T-helper 17 cell (primary cell): ENCODE measurements around the gene ANKRD63. TPM values are rescaled to one million over a fixed set of nuclear protein-coding genes. Genes with fewer than 3 reads are reported as not detected.

Experiments
- ATAC-seq: fragments of 150-1000 bp; cut with Tn5 transposase; 2 replicates; pipeline ENCODE4 v1.10.0; 2021; ENCODE audit warnings: mild to moderate bottlenecking, moderate library complexity
- DNase-seq, 3 donors: peaks; one replicate each; pipeline versions ENCODE4 v3.0.0 to v3.0.0-alpha.2; 2020 to 2021
- H3K9me3 ChIP-seq: one replicate; pipeline ENCODE4 v1.7.0; 2013; ENCODE audit warnings: low read length, mild to moderate bottlenecking; ENCODE audit not compliant: control insufficient read depth, poor library complexity, severe bottlenecking
- H3K27ac Mint-ChIP-seq: one replicate; pipeline ENCODE4 v1.8.0; 2022; ENCODE audit warnings: mild to moderate bottlenecking, moderate library complexity, mixed read lengths
- H3K27me3 Mint-ChIP-seq: one replicate; pipeline ENCODE4 v1.8.0; 2022; ENCODE audit warnings: mixed read lengths
- H3K36me3 Mint-ChIP-seq: one replicate; pipeline ENCODE4 v1.8.0; 2022; ENCODE audit warnings: low read depth, mixed read lengths
- H3K4me1 Mint-ChIP-seq: one replicate; pipeline ENCODE4 v1.8.0; 2022; ENCODE audit warnings: mild to moderate bottlenecking, mixed read lengths
- H3K4me3 Mint-ChIP-seq: one replicate; pipeline ENCODE4 v1.8.0; 2022; ENCODE audit warnings: mild to moderate bottlenecking, moderate library complexity, mixed read lengths
- total RNA-seq, 4 donors: library from RNA in 2 of 4; stranded (reverse) in 2 of 4; gene quantifications; one replicate each; pipeline ENCODE4 v1.2.3 and lab custom pipeline; 2022 to 2026

Gene ANKRD63
- total RNA-seq, 2 donors from 2014 or later, result 0.42 TPM; not detected in 1

DNA sequence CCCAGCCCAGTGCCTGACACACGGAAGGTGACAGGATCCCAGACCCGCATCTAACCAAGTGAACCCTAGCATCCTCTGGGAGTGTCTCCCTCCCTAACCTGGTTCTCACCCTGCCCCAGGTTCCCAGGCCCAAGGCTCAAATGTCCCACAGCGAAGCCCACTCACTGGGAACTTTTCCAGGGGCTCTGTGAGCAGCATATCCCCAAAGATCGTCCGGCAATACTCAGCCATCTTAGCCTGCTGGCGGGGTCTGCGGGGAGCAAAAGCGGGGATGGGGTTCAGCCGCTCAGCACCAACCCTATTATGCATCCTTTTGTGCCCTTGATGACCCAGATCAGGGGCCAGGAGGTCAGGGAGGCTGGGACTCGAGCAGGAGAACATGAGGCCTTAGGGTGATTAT, 14.5 kb upstream of the ANKRD63 start:
- no peak for ATAC-seq

DNA sequence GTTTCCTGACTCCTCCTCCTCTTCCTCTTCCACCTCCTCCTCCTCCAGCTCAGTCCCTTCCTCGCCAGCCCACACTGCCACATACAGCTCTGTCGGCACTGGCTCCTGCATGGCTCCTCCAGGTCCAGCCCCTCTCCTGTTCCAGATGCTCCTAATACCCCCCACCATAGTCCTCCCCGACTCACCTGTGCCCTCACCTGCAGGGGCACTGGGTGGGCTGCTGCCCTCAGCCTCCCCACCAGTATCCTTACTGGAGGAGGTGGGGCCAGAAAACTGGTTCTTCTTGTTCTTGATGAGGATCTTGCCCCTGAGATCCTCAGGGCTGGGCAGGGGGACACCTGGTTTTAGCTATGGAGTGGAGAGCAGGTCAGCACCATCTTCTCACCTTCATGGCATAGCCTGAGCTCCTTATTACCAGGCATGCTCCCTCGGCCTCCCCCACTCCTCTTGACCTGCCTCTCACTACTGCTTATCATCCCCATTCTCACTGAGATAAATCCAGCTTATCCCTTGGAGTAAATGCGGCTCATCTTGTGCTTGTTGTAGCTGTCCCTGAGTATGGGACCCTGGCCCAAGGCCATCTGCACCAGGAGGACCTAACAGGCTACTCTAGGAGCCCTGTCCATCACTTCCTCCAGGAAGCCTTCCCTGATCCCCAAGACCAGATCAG, 13.8 kb upstream of the ANKRD63 start:
- ATAC-seq, result no peak
- H3K27ac Mint-ChIP-seq, result peak overlapping the region; percentile 68
- peaks cover 4% of the 10 kb centered on the region for H3K36me3 Mint-ChIP-seq

More for the DNA sequence above, 14.5 kb upstream of the ANKRD63 start:
- Mint-ChIP-seq H3K36me3 (peaks cover 4% of the 10 kb centered on the region), H3K4me1 (peaks cover 4% of the 10 kb centered on the region), H3K27ac (no peak overlapping the region), H3K4me3 (no peak overlapping the region), H3K27me3 (no peaks in the 10 kb centered on the region)
- no peaks in the 10 kb centered on the region for H3K9me3 ChIP-seq
- no peak for DNase-seq

DNA sequence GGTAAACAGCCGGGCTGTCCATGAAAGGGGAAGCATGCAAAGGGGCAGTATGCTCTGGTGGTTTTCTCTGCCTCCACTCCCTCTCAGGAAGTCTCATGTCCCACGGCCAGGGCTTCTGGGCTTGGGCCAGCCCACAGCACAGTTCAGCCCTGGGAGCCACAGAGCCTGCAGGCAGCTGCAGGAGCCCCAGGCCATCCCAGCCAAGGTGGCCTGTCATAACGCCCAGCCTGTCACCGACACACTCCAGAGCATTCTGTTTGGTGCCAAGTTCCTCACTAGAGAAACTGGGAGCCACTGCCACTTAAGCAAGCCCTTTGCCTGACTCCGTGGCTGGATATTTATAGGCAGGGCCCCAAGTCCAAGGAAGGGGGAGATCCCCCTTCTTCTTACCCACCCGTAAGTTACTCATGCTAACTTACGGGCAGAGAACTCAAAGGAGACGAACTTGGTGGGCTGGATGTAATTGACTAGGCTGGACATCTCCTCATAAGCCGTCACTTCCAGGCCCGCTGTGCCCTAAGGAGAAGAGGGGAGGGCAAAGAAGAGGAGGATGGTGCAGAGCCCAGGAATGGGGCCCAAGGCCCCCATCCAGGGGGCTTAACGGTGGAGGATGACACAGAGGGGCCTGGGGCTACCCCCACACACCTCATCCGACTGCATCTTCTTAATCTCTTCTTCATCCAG, 13.2 kb upstream of the ANKRD63 start:
- Mint-ChIP-seq H3K4me3 (no peak overlapping the region), H3K36me3 (peaks cover 4% of the 10 kb centered on the region), H3K27me3 (no peaks in the 10 kb centered on the region), H3K27ac (peak overlapping the region; percentile 68), H3K4me1 (peaks cover 4% of the 10 kb centered on the region)
- ATAC-seq (no peak), DNase-seq (no peak)
- no peaks in the 10 kb centered on the region for H3K9me3 ChIP-seq

More for the DNA sequence above, 13.8 kb upstream of the ANKRD63 start:
- Mint-ChIP-seq H3K27me3 (no peaks in the 10 kb centered on the region), H3K4me3 (no peak overlapping the region), H3K4me1 (peaks cover 4% of the 10 kb centered on the region)
- no peak for DNase-seq
- H3K9me3 ChIP-seq, result no peaks in the 10 kb centered on the region

DNA sequence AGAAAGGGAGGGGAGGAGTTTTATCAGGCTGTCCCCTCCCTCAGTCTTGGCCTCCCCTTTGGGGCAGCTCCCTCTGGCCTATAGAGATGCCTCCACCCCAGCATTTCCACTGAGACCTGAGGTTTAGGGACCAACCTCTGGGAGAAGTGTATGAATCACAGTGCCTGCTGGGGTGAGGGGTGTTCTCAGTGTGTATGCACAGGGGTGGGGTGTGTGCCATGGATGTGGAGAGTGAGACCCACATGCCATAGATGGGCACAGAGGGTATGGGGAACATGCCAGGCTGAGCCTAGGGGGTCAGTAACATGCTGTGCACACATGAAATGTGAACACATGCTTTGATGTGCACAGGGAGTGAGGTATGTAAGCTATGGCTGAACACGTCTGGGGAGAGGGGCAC, 12.4 kb upstream of the ANKRD63 start:
- ATAC-seq, result no peak
- Mint-ChIP-seq H3K36me3 (peaks cover 4% of the 10 kb centered on the region), H3K4me1 (peaks cover 4% of the 10 kb centered on the region), H3K4me3 (no peak overlapping the region), H3K27ac (no peak overlapping the region), H3K27me3 (no peaks in the 10 kb centered on the region)
- DNase-seq, result no peak
- no peaks in the 10 kb centered on the region for H3K9me3 ChIP-seq

DNA sequence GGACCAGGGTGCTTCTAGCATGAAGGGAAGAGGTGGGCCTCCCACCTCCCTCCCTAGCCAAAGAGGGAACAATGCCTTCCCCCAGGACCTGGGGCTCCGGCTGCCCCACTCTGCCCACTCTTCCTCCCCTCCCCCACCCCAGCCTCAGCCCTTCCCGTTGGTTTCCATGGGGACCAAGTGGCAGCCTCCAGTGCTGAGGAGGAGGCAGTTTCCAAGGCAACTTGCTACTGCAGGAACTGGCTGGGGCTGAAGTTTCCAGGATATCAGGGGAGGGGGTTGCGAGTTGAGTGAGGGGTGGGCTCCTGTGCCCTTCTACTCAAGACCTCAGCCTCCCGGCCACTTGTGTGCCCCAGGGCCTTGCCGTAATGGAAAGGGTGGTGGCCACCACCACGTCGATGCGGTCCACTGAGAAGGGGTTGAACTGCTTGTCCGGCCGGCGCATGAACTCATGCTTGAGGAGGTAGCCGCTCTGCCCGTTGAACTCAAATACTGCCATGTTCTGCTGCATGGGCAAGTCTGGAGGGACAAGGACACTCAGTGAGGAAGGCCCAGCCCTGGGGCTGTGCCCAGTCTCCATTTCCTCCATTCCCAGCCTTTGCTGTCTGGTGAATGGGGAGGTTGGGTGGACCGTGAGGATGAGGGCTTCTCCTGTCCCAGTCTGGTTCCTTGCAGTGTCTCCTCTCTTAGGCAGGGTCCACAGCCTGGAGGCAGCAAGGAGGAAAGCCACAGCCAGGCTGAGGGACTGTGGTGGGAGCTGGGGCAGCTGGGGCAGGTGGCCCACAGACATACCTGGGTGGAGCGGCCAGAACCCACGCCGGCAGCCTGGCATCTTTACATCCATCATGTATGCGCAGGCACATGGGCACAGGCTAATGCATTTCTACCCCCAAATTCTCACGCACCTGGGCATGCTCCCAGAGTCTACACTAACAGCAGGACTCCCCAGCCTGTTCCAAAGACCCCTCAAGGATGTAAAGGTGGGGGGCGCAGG, 11.3 kb upstream of the ANKRD63 start:
- Mint-ChIP-seq H3K36me3 (peaks cover 6% of the 10 kb centered on the region), H3K4me3 (no peak overlapping the region), H3K27ac (no peak overlapping the region), H3K4me1 (peaks cover 6% of the 10 kb centered on the region), H3K27me3 (no peaks in the 10 kb centered on the region)
- ATAC-seq (no peak), DNase-seq (no peak)
- no peaks in the 10 kb centered on the region for H3K9me3 ChIP-seq

DNA sequence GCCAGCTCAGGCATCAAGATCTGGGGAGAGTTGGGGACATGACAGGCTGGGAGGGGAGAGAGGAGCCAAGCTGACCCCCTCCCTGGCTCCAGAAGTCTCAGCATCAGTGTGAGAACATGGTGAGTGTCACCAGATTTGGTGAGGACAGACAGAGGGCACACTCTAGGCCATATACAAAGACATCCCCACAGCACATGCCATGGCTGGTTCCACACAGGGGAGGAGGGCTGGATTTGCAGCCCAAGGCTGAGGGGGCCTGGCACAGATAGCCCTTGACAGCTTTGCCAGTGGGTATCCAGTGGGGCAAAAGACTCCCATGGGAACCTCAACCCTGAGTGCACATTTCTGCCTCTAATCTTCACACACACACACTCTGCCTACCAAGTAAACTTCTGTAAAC, 10.1 kb upstream of the ANKRD63 start:
- no peak for ATAC-seq
- H3K9me3 ChIP-seq, result no peaks in the 10 kb centered on the region
- no peak for DNase-seq
- Mint-ChIP-seq H3K4me3 (no peak overlapping the region), H3K36me3 (peaks cover 6% of the 10 kb centered on the region), H3K27me3 (no peaks in the 10 kb centered on the region), H3K4me1 (peaks cover 6% of the 10 kb centered on the region), H3K27ac (peak overlapping the region; percentile 37)

DNA sequence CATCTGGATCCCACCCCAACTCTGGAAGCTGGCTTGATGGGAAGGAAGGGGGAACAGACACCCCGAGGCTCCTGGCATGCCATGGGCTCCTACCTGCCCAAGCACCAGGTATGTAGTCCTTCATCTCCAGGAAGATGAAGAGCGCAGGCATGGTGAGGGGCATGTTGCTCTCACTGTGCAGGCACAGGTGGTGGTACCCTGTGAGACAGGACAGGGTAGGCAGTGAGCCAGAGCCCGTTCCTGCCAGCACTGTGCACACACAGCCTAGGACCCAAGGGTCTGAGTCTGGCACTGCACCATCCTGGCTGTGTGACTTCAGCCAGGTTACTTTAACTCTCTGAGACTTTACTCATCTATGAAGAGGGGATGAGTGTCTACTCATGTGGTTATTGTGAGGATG, 9.4 kb upstream of the ANKRD63 start:
- no peaks in the 10 kb centered on the region for H3K9me3 ChIP-seq
- no peak overlapping the region for H3K27ac Mint-ChIP-seq
- H3K27me3 Mint-ChIP-seq, result no peaks in the 10 kb centered on the region
- DNase-seq (no peak), ATAC-seq (no peak)
- peaks cover 4% of the 10 kb centered on the region for H3K36me3 Mint-ChIP-seq
- peaks cover 4% of the 10 kb centered on the region for H3K4me1 Mint-ChIP-seq
- no peak overlapping the region for H3K4me3 Mint-ChIP-seq

DNA sequence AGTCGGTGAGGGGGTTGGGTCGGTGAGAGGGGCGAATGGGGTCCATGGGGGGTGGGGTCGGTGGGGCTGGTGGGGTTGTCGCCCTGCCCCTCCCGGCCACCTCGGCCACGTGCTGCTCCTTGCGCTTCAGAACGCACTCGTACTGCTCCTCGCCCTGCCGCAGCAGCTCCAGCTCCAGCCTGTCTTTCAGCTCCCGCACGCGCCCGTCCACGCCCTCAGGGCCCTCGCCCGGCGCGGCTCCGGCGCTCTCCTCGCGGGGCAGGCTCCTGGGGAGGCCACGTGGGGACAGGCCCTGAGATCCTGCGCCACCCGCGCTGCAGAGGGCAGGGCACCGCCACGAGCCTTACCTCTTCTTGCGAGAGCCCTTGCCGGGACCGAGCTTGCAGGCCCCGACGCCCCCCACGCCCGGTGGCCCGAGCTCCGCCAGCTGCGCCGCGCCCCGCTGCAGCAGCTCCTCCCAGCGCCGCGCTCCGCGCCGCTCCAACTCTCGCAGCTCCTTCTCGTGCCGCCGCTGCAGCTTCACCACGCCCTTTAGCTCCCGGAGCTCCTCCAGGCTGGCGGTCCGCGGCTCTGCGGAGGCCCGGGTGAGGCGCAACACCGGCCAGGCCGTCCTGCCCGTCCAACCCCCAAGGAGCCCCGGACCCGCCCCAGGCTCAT, 8.2 kb upstream of the ANKRD63 start:
- no peak for ATAC-seq

DNA sequence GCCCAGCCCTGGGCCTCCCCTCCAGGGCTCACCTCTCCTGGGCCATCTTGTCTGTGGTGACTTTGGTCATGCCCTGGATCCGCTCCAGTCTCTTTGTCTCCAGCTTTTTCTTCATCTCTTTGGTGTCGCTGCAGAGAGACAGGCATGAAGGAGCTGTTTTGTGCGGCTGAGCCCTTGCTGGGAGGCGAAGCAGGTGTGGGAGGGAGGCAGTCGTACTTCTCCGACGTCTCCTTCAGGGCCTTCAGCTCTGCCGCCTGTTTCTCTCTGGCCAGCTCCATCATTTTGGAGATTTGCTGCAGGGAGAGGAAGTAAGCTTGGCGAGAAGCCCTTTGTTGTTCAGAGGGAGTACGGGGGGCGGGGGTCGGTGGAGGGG, 7.7 kb upstream of the ANKRD63 start:
- H3K27me3 Mint-ChIP-seq, result no peaks in the 10 kb centered on the region
- no peak for DNase-seq
- no peaks in the 10 kb centered on the region for H3K9me3 ChIP-seq
- ATAC-seq, result no peak
- no peak overlapping the region for H3K27ac Mint-ChIP-seq
- H3K4me3 Mint-ChIP-seq, result no peak overlapping the region
- peaks cover 2% of the 10 kb centered on the region for H3K4me1 Mint-ChIP-seq
- peaks cover 2% of the 10 kb centered on the region for H3K36me3 Mint-ChIP-seq

More for the DNA sequence above, 8.2 kb upstream of the ANKRD63 start:
- no peaks in the 10 kb centered on the region for H3K27me3 Mint-ChIP-seq
- H3K4me1 Mint-ChIP-seq, result peaks cover 2% of the 10 kb centered on the region
- no peaks in the 10 kb centered on the region for H3K9me3 ChIP-seq
- no peak overlapping the region for H3K4me3 Mint-ChIP-seq
- peaks cover 2% of the 10 kb centered on the region for H3K36me3 Mint-ChIP-seq
- no peak for DNase-seq
- no peak overlapping the region for H3K27ac Mint-ChIP-seq

DNA sequence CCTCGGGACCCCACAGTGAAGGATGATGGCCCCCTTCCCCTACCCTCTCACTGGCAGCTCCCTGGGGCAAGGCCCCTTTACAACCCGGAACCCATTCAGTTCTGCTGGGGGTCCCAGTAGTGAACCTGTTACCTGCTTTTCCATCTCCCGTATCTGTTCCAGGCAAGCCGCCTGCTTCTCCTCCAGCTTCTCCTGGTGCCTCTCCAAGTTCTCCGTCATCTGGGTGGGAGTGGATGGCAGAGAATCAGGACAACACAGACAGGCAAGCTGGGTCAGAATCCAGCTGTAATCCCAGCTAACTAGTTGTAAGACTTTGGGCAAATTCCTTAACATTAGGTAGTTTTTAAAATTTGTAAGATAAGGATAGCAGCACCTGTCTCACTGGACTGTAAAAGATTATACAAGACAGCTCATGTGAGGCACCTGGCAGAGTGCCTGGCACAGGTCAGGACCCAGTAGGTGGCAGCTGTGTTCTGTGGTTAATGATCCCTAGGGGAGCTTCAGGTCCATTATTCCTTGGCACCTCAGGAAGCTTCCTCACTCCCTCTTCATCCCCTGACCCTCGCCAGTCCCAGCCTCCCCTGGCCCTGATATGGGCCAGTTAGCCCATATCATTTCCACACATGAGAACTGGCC, 6.4 kb upstream of the ANKRD63 start:
- ATAC-seq (no peak), DNase-seq (no peak)
- Mint-ChIP-seq H3K27me3 (no peaks in the 10 kb centered on the region), H3K4me3 (no peak overlapping the region), H3K36me3 (peaks cover 2% of the 10 kb centered on the region), H3K27ac (peak overlapping the region; percentile 69), H3K4me1 (peaks cover 2% of the 10 kb centered on the region)
- no peaks in the 10 kb centered on the region for H3K9me3 ChIP-seq

DNA sequence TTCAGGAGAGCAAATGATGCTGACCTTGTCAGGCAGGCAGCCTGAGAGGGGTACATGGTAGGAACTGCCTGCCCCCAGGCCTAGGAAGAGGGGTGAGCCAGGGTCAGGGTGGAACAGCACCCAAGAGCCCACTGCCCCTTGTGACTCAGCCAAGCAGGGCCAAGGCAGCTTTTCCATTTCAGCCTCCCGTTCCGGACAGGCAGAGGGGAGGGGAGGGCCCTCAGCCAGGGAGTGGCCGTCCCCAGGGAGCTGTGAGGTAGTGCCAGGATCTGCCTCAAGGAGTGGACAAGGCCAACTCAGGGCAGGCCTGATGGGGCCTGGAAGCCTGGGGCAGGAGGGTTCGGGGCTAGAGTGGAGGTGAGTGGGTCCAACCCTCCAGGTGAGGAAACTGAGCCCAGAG, 5.1 kb upstream of the ANKRD63 start:
- peaks cover 2% of the 10 kb centered on the region for H3K36me3 Mint-ChIP-seq
- peak overlapping the region; percentile 74 for H3K27ac Mint-ChIP-seq
- H3K9me3 ChIP-seq, result no peaks in the 10 kb centered on the region
- peaks cover 2% of the 10 kb centered on the region for H3K4me1 Mint-ChIP-seq
- no peak for DNase-seq
- no peaks in the 10 kb centered on the region for H3K27me3 Mint-ChIP-seq
- H3K4me3 Mint-ChIP-seq, result no peak overlapping the region
- ATAC-seq, result no peak

DNA sequence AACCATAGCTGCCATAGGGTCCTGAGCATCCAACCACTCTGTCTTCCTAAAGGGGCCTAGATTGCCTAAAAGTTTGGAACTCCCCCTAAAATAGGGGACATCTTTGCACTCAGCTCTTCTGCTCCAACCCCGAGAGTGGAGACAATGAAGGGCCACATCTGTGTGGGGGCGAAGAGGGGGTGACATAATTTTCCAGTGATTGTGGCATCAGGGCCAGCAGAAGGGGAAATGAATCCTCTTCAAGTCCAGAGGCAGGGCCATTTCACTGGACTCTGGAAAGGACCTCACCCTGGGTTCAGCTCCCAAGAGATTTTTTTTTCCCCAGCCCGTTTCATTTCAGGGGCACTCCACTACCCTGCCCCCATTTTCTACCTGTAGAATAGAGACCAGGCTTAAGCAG, 4.6 kb upstream of the ANKRD63 start:
- Mint-ChIP-seq H3K36me3 (peaks cover 2% of the 10 kb centered on the region), H3K4me3 (no peak overlapping the region), H3K27me3 (no peaks in the 10 kb centered on the region), H3K4me1 (peaks cover 2% of the 10 kb centered on the region), H3K27ac (peak overlapping the region; percentile 74)
- no peak for DNase-seq
- H3K9me3 ChIP-seq, result no peaks in the 10 kb centered on the region
- no peak for ATAC-seq
